Skeletal muscle tissue (tissue), 4 donors: Measurements from ENCODE around the gene PPP3R2. TPM values are rescaled to one million over a fixed set of nuclear protein-coding genes. Genes with fewer than 3 reads are reported as not detected.
"Not testable (repeated sequence)": the region's sequence is repeated elsewhere in the genome, so short reads cannot be mapped to it uniquely, and the experiment has no call there.

ENCODE experiments used
- H3K27ac ChIP-seq: one replicate; pipeline ENCODE4 v1.7.0; 2013; ENCODE audit warnings: mild to moderate bottlenecking, low read depth, low read length, inconsistent platforms
- H3K27me3 ChIP-seq, 3 donors: one replicate each; pipeline ENCODE4 v1.7.0; 2013; ENCODE audit warnings: low read length in 3 of 3; ENCODE audit not compliant: control insufficient read depth in 3 of 3, insufficient read depth in 3 of 3
- H3K36me3 ChIP-seq, 3 donors: one replicate each; pipeline ENCODE4 v1.7.0; 2013; ENCODE audit warnings: low read length in 3 of 3; ENCODE audit not compliant: control insufficient read depth in 3 of 3, insufficient read depth in 3 of 3
- H3K4me1 ChIP-seq, 3 donors: one replicate each; pipeline ENCODE4 v1.7.0; 2013; ENCODE audit warnings: low read length in 3 of 3, mild to moderate bottlenecking in 3 of 3; ENCODE audit not compliant: control insufficient read depth in 3 of 3, insufficient read depth in 3 of 3
- H3K4me3 ChIP-seq, 3 donors: one replicate each; pipeline ENCODE4 v1.7.0; 2013; ENCODE audit warnings: low read length in 3 of 3
- H3K9ac ChIP-seq, 3 donors: one replicate each; pipeline ENCODE4 v1.7.0; 2013; ENCODE audit warnings: low read length in 3 of 3, mild to moderate bottlenecking in 3 of 3, moderate library complexity in 2 of 3, low read depth in 1 of 3
- H3K9me3 ChIP-seq, 3 donors: one replicate each; pipeline ENCODE4 v1.7.0; 2013; ENCODE audit warnings: low read length in 3 of 3; ENCODE audit not compliant: control insufficient read depth in 3 of 3
- total RNA-seq: library from RNA; depleted of rRNA; stranded (reverse); fragments of >200 nt; gene quantifications from one replicate; pipeline ENCODE4 v1.2.3, GENCODE V29; 2014
- donor health status: Osteomylitis.

PPP3R2 gene
- total RNA-seq, 1 donor from 2014 or later: not detected

DNA sequence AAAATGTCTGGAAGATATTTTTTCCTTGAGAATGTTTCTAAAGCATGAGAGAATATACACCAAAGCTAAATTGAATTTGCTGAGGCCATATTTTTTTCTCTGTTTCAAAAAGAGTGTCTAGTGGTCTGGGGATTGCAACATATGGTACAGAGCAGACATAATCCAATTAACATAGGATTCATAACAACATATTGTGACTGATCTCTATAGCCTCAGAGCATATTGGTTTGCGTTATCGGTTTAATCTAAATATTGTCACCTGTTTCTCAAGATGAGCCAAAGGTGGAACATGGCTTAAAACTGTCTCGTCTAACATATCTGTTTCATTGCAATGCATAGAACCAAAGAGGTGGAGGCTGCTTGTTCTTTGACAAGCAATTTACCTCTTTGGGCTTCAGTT, 3.9 kb downstream of the PPP3R2 start:
- H3K4me3 ChIP-seq: no peak overlapping the region
- no peaks in the 10 kb centered on the region for H3K4me1 ChIP-seq
- H3K9ac ChIP-seq: no peak overlapping the region
- H3K9me3 ChIP-seq: no peaks in the 10 kb centered on the region
- no peak overlapping the region for H3K27ac ChIP-seq
- H3K27me3 ChIP-seq: no peaks in the 10 kb centered on the region
- no peaks in the 10 kb centered on the region for H3K36me3 ChIP-seq

GRCh38 chr9:101590074-101590473, 4.7 kb downstream of the PPP3R2 start:
- not testable (repeated sequence) for H3K4me1 ChIP-seq, H3K9ac ChIP-seq, H3K4me3 ChIP-seq, H3K27ac ChIP-seq, H3K9me3 ChIP-seq, H3K27me3 ChIP-seq, H3K36me3 ChIP-seq

DNA sequence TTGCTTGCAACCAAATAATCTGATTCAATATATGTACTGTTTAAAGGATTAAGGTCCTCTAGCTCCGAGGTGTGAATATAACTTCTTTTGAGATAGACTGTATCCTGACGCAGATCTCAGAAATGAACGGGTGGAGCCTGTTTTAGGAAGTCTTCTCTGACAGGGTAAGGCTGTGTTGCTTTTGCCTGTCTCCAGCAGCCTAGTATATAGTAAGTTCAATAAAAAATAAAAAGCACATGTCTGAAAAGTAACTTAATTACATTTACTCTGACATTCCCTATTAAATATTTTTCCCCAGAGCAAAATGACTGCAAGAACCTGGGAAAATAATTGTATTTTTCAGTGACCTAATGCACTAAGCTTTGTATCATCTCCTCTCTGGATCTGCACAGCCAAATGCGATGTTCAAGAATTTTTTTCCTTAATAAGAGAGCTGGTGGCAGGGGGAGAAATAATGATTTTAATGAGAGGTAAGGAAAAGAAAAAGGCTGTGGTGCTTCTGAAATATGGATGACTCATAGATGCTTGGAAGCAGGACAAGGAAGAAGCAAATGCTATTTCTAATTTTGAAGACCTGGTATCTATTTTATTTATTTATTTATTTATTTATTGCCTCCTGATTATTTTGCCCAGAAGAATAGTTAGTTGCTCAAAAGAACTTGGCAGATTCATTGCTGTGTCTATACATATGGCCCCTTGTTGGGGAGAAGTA, 7.3 kb downstream of the PPP3R2 start:
- Histone ChIP-seq H3K9ac (no peak overlapping the region), H3K4me1 (no peaks in the 10 kb centered on the region), H3K27me3 (no peaks in the 10 kb centered on the region), H3K9me3 (no peaks in the 10 kb centered on the region), H3K27ac (no peak overlapping the region), H3K4me3 (no peak overlapping the region), H3K36me3 (no peaks in the 10 kb centered on the region)

- no peaks in the 10 kb centered on the region for H3K27me3 ChIP-seq
- no peaks in the 10 kb centered on the region for H3K9me3 ChIP-seq
- no peak overlapping the region for H3K4me3 ChIP-seq
- no peak overlapping the region for H3K27ac ChIP-seq
- no peaks in the 10 kb centered on the region for H3K36me3 ChIP-seq
- no peak overlapping the region for H3K9ac ChIP-seq
- no peaks in the 10 kb centered on the region for H3K4me1 ChIP-seq
Observed at GRCh38 chr9:101586651-101587050, 8.1 kb downstream of the PPP3R2 start.

DNA sequence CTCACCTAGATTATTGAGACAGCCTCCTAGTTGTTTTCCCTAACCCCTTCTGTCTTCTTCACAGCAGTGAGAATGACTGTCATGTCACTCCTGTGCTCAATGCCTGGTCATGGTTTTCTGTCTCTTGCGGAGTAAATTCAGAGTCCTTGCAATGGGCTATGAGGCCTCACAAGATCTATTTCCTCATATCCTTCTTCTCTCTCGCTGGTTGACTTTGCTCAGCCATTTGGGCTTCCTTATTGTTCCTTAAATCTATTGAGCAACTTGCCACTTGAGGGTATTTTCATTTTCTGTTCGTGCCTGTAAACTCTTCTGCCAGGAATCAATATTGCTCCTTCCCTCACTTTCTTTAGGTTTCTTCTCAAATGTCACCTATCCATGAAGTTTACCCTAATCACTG, 9.0 kb downstream of the PPP3R2 start:
- H3K36me3 ChIP-seq: no peaks in the 10 kb centered on the region
- H3K27me3 ChIP-seq: no peaks in the 10 kb centered on the region
- no peak overlapping the region for H3K27ac ChIP-seq
- no peak overlapping the region for H3K4me3 ChIP-seq
- no peak overlapping the region for H3K9ac ChIP-seq
- no peaks in the 10 kb centered on the region for H3K4me1 ChIP-seq
- no peaks in the 10 kb centered on the region for H3K9me3 ChIP-seq

DNA sequence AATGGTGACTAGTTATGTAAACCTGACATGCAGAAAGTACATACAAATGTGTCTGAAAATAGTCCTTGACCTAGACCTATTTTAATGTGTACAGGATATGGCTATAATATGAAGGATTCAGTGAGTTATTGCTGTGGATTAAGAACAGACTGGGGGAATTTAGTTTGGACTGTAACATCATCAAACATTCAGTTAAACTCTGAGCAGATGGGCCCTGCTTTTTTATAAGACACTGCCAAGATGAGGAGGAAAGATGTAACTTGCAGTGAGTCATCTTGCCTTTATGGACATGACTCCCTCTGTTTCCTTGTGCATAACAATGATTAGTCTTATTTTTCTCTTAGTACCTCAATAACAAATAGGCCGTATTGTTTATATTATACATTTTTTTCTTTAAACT, 12.2 kb downstream of the PPP3R2 start:
- Histone ChIP-seq H3K27ac (no peak overlapping the region), H3K36me3 (no peaks in the 10 kb centered on the region), H3K27me3 (no peaks in the 10 kb centered on the region), H3K9me3 (no peaks in the 10 kb centered on the region), H3K4me1 (no peaks in the 10 kb centered on the region), H3K4me3 (no peak overlapping the region), H3K9ac (no peak overlapping the region)

DNA sequence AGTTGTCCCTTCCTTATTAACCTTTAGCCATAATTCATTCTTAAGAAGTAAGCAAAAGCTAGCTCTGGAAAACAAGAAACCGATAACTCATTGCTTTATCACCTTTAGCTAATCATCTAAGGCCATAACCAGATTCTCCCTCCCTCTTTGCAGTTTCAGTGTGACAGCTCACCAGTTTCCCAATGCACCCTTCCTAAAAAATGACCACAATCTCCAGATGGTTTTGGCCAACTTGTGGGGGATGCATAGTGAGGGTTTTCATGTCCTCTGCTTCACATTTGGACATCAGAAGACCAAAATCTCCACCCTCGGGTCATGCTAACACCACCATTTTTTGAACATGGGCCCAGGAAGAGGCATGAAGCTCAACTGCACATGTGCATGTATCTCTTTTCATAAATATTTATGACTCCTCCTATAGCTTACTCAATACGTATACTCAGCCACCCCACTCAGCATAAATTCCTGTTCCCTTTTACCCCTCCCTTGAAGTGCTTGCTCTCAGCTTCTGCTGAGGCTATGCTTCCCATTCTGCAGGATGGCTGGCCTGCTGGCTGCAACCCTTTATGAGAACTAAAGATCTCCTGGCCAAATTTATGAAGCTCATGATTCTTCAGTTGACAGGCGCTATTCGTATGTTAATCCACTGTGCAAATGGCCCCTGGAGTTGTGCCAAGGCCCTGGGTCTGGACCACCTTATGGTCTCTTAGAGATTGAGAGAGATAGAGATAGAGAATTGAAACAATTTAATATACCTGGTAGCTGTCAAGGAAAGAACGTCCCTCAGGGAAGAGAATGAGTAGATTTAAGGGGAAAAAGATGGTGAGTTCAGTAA, 14.8 kb downstream of the PPP3R2 start:
- Histone ChIP-seq H3K27me3 (no peaks in the 10 kb centered on the region), H3K27ac (no peak overlapping the region), H3K4me1 (no peaks in the 10 kb centered on the region), H3K36me3 (no peaks in the 10 kb centered on the region), H3K9me3 (no peaks in the 10 kb centered on the region), H3K4me3 (no peak overlapping the region), H3K9ac (no peak overlapping the region)

DNA sequence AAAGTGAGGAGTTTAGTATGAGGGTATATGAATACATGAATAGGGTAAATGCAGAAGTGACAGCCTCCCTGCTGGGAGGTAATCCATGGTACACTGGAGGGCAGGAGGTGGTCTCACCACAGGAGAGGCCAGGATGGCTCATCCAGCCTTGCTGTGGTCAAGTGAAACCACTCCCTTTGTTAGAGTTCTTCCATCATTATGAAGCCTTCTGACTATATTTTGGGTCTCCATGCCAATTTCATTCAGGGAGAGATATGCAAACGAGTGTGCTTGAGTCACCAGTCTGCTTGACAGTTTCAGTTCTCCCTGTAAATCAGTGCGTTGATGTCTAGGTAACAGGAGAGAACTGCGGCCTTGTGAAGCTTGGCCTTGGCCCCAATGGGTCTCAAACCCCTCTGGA, 16.4 kb downstream of the PPP3R2 start:
- Histone ChIP-seq H3K27me3 (no peaks in the 10 kb centered on the region), H3K27ac (no peak overlapping the region), H3K9me3 (no peaks in the 10 kb centered on the region), H3K4me1 (no peaks in the 10 kb centered on the region), H3K9ac (no peak overlapping the region), H3K4me3 (no peak overlapping the region), H3K36me3 (no peaks in the 10 kb centered on the region)

DNA sequence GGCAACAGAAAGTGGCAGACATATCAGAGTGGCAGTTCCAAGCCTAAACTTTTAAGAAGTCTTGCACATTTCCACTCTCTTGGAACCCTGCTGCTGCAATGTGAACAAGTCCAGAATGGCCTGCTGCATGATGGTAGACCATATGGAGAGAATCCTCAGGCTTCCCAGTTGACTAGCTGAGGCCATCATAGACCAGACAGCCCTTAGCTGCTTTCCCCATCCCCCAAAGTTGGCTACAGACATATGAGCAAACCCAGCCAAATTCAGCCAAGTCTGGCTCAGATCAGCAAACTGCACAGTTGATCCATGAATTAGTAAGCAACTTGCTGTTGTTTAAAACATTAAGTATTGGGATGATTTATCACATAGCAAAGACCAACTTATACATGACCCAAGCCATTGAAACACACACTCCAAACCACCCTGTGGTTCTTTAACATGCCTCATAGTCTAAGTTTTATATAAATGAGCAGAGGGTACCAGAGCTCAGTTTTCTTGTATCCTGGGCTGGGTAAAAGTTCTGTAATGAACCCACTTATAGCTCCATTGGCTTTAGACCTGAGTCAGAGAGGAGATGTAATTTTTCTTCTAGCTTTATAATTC, 19.9 kb downstream of the PPP3R2 start:
- H3K9ac ChIP-seq: no peak overlapping the region
- peaks cover 0 to 11% (median 9%) of the 10 kb centered on the region in 3 donors for H3K36me3 ChIP-seq
- H3K4me3 ChIP-seq: no peak overlapping the region
- no peaks in the 10 kb centered on the region for H3K4me1 ChIP-seq
- no peaks in the 10 kb centered on the region for H3K9me3 ChIP-seq
- H3K27ac ChIP-seq: no peak overlapping the region
- no peaks in the 10 kb centered on the region for H3K27me3 ChIP-seq

DNA sequence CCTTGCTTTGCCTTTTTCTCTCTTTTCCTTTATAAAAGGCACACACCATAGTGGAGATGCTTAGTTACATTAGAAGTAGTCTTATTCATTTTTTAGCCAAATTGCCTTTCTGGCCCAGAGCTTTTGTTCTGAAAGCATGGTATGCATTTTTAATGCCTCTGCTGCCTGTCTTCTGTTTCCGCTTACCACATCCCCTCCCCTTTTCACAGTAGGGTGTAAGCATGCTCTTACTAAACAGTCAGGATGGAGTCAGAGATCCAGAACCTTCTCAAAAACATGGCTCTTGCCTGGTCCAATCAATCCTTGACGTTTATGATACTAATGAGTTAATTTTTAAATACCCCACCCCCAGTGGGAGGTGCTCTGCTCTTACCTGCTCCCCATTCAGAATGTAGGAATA, 22.5 kb downstream of the PPP3R2 start:
- H3K27ac ChIP-seq: no peak overlapping the region
- no peaks in the 10 kb centered on the region for H3K9me3 ChIP-seq
- H3K4me3 ChIP-seq: no peak overlapping the region
- no peaks in the 10 kb centered on the region for H3K27me3 ChIP-seq
- H3K36me3 ChIP-seq: peaks cover 0 to 21% (median 18%) of the 10 kb centered on the region in 3 donors
- H3K9ac ChIP-seq: no peak overlapping the region
- no peaks in the 10 kb centered on the region for H3K4me1 ChIP-seq
